ENCODE results near the gene AVPR1A.

- TF ChIP-seq CTCF (IDR thresholded peaks at IDR 0.05; ENCODE audit: insufficient read depth, low read length, poor library complexity, severe bottlenecking): no peak
- no peak for TF ChIP-seq EZH2phosphoT487 (conservative IDR thresholded peaks at IDR 0.05; ENCODE audit: low read length)
Observed at GRCh38 chr12:63196168-63196567, 45.2 kb upstream of the AVPR1A start.
